Epidermal melanocyte (primary cell): ENCODE results near the gene SPAG8.

Experiments used
- DNase-seq: peaks from one replicate; pipeline ENCODE4 v3.0.0; 2011; ENCODE audit warnings: low spot score; ENCODE audit not compliant: insufficient read length

SPAG8 gene, protein sequence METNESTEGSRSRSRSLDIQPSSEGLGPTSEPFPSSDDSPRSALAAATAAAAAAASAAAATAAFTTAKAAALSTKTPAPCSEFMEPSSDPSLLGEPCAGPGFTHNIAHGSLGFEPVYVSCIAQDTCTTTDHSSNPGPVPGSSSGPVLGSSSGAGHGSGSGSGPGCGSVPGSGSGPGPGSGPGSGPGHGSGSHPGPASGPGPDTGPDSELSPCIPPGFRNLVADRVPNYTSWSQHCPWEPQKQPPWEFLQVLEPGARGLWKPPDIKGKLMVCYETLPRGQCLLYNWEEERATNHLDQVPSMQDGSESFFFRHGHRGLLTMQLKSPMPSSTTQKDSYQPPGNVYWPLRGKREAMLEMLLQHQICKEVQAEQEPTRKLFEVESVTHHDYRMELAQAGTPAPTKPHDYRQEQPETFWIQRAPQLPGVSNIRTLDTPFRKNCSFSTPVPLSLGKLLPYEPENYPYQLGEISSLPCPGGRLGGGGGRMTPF

DNA sequence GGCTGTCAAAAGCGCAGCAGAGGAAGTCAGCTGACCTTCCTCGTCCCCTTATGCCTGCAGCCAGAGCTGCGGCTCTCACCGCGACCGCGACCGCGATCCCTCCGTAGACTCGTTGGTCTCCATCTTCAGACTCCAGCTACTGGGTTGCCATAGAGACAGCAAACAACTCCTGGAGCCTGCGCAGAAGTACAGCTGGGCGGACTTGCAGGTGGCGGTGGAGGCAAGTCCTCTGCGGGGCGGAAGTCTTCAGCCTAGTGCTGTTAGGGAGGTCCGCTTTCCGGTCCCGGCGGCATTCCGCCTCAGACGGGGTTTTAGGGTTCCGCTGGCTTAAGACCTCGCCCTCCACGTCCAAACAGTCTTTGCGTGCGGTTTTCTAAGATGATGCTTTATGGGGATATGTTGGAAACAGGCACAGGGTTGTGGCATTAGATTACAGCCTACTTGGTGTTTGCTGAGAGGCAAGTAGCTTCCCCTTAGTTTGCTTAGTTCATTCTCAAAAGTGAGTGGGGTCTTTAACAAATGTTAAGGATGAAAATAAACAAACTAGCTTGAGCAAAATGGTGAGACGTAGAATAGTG lies at the start of gene SPAG8:
Gene SPAG8 (minus strand): TSS at position 238 of the 578 bp plus-strand sequence. CDS start 115 bp downstream, at position 123.
- peak; percentile 94 for DNase-seq

DNA sequence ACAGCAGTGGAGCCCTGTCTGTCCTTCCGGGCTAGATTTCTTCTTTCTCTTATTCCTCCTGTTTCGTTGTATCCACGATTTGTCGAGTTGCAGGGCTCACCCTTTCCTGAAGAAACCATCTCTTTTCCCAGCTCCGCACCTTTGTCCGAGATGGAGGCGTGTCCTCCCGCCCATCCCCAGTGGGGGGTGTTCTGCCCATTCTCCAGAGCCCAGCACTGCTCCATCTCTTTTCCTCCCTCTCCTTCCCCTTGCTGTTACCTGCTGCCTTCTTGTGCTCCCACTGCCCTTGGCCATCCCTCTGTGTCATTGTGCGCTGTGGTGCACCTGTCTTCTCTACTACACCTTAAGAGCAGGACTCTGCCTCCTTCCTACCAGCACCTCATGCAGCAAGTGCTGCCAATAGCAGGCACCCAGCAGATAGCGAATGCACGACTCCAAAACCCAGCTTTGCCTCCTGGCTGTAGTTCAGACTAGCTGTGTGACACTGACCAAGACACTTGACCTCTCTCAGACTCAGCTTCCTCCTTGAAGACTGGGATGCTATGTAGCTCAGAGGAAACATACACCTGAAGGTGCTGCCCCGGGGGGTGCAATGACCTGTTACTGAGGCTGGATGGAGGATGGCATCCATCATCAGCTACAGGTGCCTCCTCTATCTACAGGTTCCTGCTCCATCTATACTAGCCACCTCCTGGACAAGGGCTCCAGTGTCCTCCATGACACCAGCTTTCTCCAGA lies 49.3 kb upstream of the SPAG8 start:
- no peak for DNase-seq

DNA sequence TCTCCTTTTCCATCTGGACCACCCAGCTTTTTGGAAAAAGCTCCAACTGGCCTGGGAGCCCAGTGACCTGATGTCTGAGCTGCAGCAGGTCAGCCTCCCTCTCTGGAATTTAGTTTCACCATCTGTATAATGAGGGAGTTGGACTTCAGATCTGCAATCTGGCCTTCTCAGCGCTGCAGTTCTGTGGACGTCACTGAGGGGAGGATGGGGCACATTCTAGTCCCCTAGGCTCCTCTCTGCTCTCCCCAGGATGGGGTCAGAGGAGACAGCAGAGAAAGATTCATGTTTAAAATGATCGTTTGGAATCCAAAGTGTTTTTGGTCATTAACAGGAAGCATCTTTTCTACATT lies 47.9 kb upstream of the SPAG8 start:
- no peak for DNase-seq

DNA sequence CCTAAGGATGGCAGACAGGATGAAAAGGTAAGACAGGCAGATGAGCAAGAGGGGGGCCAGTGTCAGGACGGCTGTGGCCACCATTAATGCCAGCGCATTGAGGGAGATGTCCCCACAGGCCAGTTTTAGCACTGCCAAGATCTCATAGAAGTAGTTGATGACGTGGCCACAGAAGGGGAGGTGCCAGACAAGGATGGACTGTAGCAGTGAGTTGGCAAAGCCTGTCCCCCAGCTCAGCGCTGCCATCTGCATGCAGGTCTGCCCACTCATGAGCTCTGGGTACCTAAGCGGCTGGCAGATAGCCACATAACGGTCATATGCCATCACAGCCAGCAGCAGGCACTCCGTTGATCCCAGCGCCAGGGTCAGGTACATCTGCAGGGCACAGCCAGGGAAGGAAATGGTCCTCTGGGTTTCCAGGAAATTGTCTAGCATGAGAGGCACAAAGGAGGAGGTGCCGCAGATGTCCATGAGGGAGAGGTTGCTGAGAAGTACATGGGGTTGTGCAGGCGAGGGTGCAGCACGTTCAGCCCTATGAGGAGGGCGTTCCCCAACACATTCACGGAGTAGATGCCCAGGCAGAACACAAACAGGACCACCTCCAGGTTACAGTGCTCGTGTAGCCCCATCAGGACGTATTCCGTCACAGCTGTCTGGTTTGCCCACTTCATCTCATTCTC lies 47.4 kb upstream of the SPAG8 start:
- no peak for DNase-seq

DNA sequence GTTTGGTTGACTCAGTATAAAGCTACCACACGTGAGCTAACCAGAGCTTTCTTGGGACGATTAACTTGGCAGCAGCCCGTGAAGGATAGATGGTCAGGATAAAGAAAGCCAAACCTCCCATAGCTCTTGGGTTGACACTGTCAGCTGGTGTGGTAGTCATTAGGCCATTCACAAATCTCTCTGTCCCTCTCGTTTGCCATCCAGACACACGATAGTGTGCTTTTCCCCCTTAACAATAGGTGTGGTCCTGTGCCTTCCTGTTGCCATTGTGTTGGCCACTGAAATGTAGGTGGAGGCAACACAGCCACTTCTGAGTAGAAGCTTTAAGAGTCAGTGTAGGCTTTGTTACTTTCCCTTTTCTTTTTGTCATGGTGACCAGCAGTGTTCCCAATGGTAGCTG lies 46.4 kb upstream of the SPAG8 start:
- no peak for DNase-seq

DNA sequence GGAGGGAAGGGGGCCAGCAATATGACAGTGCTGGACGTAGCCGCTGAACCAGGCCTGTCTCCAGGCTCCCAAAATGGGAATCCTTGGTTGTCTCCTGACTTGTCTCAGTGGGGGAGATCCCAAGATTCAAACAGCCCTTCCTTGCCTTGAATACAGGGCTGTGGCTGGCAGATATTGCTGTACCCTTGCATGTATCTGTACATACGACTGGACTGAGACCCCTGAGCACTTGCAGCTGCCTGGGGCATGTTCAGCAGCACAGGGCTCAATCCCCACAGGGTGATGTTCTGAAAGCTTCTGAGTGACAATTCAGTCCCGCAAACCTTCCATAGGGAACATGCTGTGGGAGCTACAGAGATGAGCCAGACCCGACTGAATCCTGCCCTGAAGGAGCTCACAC lies 44.8 kb upstream of the SPAG8 start:
- no peak for DNase-seq

DNA sequence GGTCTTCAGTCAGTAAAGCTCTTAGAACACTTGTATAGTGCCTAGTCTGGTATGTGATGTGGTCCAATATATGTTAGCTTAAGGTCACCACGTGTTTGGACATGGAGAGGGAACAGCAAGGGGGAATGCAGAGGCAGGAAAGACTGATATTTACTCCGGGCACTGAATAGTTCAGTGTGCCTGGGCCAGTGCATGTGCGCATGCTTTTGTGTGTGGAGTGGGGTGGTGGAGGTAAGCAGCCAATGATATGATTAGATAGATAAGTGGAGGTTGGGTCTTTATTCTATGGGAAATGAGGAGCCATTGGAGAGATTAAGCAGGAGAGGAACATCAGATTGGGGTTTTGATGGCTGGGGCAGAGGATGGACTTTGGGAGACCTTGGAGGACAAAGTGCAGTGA lies 44.1 kb upstream of the SPAG8 start:
- DNase-seq = no peak

DNA sequence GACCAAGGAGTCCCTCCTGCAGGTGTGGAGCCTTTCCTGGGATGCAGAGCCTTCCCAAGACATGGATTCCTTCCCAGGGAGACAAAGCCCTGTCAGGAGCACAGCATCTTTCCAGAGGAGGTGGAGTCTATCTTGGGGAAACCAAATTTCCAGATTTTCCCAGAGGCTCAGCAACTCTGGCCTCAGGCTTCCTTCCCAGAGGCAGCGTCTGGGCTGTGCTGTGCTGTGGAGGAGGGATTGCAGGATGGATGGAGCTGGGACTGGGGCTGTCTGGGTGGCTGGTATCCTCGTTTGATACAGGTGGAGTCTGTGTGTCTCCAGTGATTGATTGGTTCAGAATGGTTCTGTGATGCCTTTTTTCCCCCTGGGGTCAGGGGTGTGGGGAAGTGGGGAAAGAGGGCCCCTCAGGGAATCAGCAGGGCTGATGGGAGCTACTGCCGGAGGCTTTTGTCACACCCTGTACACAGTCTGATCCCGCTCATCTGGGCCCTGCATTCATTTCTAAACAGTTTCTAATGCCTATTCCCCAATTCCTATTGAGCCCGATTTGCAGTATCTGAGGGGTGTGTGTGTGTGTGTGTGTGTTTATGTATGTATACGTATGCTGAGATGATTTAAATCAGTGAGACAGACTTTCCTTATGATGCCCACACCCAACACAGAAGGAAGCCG lies 42.2 kb upstream of the SPAG8 start:
- DNase-seq = no peak

DNA sequence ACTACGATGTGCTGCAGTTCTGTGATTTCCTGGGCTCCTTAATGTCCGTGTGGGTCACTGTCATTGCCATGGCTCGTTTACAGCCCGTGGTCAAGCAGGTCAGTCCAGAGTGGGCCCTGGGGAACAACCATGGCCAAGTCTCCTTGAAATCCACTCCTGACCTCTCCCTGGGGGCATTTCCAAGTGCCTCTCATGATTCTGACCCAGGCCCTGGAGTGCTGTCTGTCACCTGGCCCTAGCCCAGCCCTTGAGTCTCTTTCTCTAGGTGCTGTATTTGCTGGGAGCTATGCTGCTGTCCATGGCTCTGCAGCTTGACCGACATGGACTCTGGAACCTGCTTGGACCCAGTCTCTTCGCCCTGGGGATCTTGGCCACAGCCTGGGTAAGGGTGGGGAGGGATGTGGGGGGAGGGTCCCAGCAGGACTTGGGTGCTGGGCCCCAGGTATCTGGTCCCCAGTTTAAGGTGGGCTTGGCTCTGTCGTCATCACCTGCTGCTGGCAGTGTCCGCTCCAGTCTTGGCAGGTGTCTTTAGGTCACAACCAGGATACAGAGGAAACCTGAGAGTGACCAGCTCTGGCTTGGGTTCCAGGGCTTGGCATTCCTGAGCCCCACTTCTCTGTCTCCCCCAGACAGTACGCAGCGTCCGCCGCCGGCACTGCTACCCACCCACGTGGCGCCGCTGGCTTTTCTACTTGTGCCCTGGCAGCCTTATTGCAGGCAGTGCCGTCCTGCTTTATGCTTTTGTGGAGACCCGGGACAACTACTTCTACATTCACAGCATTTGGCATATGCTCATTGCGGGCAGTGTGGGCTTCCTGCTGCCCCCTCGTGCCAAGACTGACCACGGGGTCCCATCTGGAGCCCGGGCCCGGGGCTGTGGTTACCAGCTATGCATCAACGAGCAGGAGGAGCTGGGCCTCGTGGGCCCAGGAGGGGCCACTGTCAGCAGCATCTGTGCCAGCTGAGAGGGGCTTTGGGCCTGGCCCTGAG lies 41.1 kb upstream of the SPAG8 start:
- no peak for DNase-seq

DNA sequence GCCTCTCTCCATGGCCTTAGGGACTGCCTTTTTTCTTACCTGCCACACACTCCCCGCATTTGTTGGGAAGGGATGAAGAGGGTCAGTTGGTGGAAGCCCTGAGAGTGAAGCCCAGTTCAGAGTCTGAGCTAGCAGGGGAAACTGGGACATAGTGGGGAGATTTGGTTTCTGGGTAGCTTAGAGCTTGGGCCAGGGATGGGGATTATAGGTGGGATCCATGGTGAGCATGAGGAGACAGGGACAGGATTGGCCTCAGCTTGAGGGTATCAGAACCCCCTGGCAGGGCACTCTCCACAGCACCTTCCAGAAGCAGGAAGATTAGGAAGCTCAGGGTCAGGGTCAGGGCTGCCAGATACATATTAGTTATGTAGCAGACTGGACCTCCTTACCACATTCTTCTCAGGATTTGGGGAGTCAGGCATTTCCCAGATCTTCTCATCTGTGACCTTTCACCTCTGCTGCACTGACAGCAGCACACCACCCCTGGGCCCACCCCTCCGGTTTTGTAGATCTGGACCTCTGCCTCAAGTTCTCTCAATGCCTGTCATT lies 40.3 kb upstream of the SPAG8 start:
- DNase-seq = no peak

DNA sequence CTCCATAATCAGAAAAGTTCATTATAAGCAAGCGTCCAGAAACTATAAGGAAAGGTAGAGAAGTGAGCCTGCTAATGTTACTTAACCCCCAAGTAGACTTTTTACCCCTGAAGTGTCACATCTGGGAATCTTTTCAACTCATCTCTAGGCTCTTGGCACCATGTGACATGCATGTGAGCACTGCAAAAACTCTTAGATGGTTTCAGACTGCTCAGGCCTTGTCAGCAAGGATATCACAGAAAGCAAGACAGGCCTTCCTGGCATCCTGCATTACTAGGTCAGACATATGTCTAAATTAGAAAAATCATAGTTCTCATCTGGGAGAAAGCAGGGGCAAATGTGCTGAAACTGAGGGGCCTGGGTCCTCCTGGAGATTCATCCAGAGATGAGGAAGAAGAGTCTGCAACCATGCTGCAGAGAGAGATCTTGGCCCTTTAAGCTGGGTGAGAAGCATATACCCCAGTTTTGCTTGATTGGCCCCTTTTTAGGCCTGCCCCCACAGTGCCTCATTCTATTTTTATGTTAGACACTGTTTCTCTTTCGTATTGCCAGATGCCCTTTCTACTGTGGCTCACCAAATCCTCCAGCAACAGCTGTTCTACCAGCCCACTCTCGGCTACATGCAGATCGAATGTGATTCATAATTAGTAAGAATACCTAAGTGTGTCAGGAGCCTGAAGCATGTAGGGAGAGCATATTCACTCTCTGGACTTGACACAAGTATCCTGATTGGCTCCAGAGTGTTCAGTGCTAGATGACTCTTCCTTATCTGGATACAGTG lies 35.9 kb upstream of the SPAG8 start:
- DNase-seq = peak; percentile 57

DNA sequence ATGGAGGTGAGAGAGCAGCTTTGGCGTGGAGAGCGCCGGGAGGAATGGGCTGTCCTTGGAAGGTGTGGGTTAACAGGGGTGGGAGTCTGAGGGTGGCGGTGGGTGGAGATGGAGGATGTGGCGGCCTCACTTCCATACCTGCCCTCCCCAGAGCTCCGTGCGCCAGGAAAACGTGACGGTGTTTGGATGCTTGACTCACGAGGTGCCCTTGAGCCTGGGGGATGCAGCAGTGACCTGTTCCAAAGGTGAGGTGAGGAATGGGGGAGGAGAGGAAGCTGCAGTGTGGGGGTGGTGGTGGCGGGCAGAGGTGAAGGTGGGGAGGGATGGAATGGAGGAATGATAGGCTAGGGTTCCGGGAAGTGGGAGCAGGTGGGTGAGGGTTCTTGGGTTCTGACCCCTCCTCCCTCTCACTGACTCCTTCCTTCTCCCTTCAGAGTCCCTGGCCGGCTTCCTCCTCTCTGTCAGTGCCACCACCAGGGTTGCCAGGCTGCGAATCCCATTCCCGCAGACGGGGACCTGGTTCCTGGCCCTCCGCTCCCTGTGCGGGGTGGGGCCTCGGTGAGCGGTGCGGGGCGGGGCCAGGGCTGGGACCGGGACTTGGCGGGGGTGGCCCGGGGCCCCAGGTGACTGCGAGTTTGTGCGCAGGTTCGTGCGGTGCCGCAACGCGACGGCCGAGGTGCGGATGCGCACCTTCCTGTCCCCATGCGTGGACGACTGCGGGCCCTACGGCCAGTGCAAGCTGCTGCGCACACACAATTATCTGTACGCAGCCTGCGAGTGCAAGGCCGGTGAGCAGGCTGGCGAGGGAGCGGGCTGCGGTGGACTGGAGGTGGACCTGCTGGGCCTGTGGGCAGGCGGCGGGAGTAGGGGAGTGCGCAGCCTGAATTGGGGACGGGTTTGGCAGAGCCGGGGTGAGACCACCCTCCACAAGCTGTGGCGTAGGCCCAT lies 34.0 kb upstream of the SPAG8 start:
- no peak for DNase-seq

DNA sequence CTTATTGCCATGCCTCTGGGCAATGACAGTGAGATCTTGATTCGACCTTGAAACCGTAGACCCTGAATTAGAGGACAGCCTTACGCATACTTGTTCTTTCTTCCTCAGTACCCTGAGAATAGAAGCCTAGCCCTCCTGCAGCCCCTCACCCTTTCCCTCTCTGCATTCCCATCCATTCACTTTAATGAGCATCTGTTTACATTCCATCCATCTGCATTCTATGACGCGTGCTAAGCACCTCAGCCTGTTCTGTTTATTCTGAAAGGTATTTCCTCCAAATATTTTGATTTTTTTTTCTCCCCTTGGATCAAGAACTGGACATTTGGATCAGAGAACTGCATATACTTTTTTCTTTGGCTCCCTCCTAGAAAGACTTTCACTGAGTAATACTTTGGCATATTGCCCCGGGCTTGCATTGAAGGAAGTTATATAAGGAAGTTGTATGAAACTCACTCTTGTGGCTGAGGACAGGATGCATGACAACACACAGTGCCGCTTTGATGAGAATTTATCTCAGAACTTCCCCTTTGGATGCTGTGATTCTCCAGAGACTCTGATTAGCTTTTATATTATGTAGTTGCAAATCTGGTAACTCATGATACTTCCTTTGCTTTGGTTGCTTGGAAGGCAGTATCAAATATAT lies 32.7 kb upstream of the SPAG8 start:
- peak; percentile 94 for DNase-seq

DNA sequence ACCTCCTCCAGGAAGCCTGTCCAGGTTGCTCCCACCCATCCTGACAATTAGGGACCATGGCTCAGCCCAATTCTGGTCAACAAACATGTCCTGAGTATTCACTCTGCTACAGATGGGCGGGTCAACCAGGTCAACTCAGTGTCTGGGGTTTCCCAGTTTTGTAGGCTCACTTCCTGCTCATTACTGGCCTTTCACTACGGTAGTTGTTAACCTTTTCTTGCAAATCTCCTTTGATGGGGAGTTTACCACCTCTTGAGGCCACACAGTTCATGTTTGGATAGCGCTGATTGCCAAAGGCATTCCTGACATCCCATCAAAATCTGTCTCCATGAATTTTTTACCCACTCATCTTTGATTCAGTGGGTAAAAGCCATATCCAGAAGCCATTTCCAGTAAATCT lies 30.7 kb upstream of the SPAG8 start:
- DNase-seq = no peak

DNA sequence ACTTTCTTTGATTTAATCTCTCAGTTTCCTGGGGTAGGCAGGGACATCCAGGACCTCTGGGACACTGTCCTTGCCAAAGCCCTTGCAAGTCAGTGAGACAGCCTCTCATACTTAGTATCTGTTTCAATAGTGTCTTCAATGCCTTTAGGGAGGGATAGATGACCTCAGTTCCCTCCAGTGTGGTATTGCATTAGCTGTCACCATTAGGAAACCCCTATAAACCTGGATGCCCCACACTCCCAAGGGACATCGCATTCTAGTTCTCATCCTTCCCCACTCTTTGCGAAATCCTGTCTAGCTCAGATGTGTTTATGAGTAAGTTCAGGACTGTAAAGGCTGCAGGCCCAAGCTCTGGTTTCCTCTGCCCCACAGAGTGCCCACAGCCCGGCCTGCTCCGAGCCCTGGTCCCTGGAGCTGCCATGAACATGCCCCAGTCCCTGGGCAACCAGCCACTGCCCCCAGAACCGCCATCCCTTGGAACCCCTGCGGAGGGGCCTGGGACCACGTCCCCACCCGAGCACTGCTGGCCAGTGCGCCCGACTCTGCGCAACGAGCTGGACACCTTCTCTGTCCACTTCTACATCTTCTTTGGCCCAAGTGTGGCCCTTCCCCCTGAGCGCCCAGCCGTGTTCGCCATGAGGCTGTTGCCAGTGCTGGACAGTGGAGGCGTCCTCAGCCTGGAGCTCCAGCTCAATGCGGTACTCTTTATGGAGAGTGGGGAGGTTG lies 30.1 kb upstream of the SPAG8 start:
- DNase-seq = no peak

DNA sequence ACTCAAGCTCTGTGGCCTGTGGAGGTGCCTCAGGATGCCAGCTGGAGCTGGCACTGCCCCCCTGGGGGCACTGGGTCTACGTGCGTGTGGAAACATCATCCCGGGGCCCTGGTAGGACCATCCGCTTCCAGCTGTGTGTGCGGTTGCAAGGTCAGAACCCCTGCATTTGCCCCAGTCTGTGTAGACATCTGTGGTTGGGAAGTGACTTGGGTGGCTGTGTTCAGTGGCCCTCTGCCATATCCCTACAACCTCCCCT lies 29.5 kb upstream of the SPAG8 start:
- no peak for DNase-seq
